Loucy (cell line): ENCODE measurements around the gene ST3GAL5.

Experiments used
- H2AFZ ChIP-seq: fragments of 200-600 bp; sonication (generic); 2 replicates; pipeline ENCODE4 v1.6.0; 2016; ENCODE audit warnings: antibody characterized with exemption, mild to moderate bottlenecking, low read length, moderate library complexity
- H3F3A ChIP-seq: fragments of 200-600 bp; 2 replicates; pipeline ENCODE4 v1.6.0; 2016; ENCODE audit warnings: antibody characterized with exemption, low read depth, mild to moderate bottlenecking
- H3K27me3 ChIP-seq: fragments of 200-600 bp; sonication (generic); 2 replicates; pipeline ENCODE4 v1.6.1; 2014; ENCODE audit warnings: low read length, mild to moderate bottlenecking; ENCODE audit not compliant: insufficient read depth, poor library complexity, severe bottlenecking
- H3K36me3 ChIP-seq: fragments of 200-600 bp; sonication (generic); 2 replicates; pipeline ENCODE4 v1.6.1; 2016; ENCODE audit warnings: low read length; ENCODE audit not compliant: insufficient read depth
- H3K4me1 ChIP-seq: fragments of 200-600 bp; sonication (generic); 2 replicates; pipeline ENCODE4 v1.5.1; 2014; ENCODE audit warnings: low read length, mild to moderate bottlenecking; ENCODE audit not compliant: insufficient read depth, poor library complexity, severe bottlenecking
- H3K4me2 ChIP-seq: fragments of 200-600 bp; sonication (generic); 2 replicates; pipeline ENCODE4 v1.6.0; 2014; ENCODE audit warnings: antibody characterized with exemption, low read length, low read depth, mild to moderate bottlenecking; ENCODE audit not compliant: poor library complexity, severe bottlenecking
- H3K4me3 ChIP-seq: fragments of 200-600 bp; sonication (generic); 2 replicates; pipeline ENCODE4 v1.5.1; 2014; ENCODE audit warnings: low read length, mild to moderate bottlenecking, mixed read lengths; ENCODE audit not compliant: poor library complexity, severe bottlenecking
- H3K79me2 ChIP-seq: fragments of 200-600 bp; sonication (generic); 2 replicates; pipeline ENCODE4 v1.6.1; 2014; ENCODE audit warnings: low read length; ENCODE audit not compliant: insufficient read depth
- H3K9ac ChIP-seq: fragments of 200-600 bp; sonication (generic); 2 replicates; pipeline ENCODE4 v1.6.0; 2014; ENCODE audit warnings: mild to moderate bottlenecking, low read depth, low read length, moderate library complexity; ENCODE audit not compliant: poor library complexity, severe bottlenecking
- H3K9me2 ChIP-seq: fragments of 200-600 bp; sonication (generic); replicated peaks from 2 replicates; pipeline ENCODE4 v1.6.1; 2016; ENCODE audit warnings: low read depth, low read length, mixed read lengths
- H3K9me3 ChIP-seq: fragments of 200-600 bp; sonication (generic); 2 replicates; pipeline ENCODE4 v1.6.1; 2014; ENCODE audit warnings: mild to moderate bottlenecking, antibody characterized with exemption, low read length, low read depth; ENCODE audit not compliant: insufficient read depth
- H4K20me1 ChIP-seq: fragments of 200-600 bp; sonication (generic); 2 replicates; pipeline ENCODE4 v1.6.0; 2014; ENCODE audit warnings: antibody characterized with exemption, low read length, mild to moderate bottlenecking; ENCODE audit not compliant: insufficient read depth, poor library complexity, severe bottlenecking
- CTCF ChIP-seq: fragments of 200-600 bp; sonication (generic); conservative IDR thresholded peaks from 2 replicates; pipeline ENCODE4 v1.5.1; 2014; ENCODE audit warnings: mild to moderate bottlenecking, antibody characterized with exemption, low read length
- EZH2phosphoT487 ChIP-seq: fragments of 200-600 bp; IDR thresholded peaks from 2 replicates; pipeline ENCODE4 v1.6.1; 2018; ENCODE audit warnings: antibody characterized with exemption, mild to moderate bottlenecking, moderate library complexity, borderline replicate concordance

ST3GAL5 gene

GRCh38 chr2:85795331-85796045, 93.3 kb downstream of the ST3GAL5 start:
- Histone ChIP-seq H2AFZ (no peak overlapping the region), H3K9me2 (no peaks in the 10 kb centered on the region), H3K4me2 (no peak overlapping the region), H3K9ac (no peak overlapping the region), H3K4me1 (no peaks in the 10 kb centered on the region), H3K9me3 (no peaks in the 10 kb centered on the region), H3K79me2 (no peaks in the 10 kb centered on the region), H3F3A (no peaks in the 10 kb centered on the region), H4K20me1 (no peaks in the 10 kb centered on the region), H3K4me3 (no peak overlapping the region), H3K36me3 (no peaks in the 10 kb centered on the region), H3K27me3 (no peaks in the 10 kb centered on the region)
- TF ChIP-seq EZH2phosphoT487 (no peak), CTCF (no peak)

GRCh38 chr2:85794491-85795121, 94.2 kb downstream of the ST3GAL5 start:
- Histone ChIP-seq H3K9me3 (no peaks in the 10 kb centered on the region), H3F3A (no peaks in the 10 kb centered on the region), H3K9ac (no peak overlapping the region)

GRCh38 chr2:85794038-85794441, 94.8 kb downstream of the ST3GAL5 start:
- no peak overlapping the region for H3K4me3 ChIP-seq
- no peak overlapping the region for H3K4me2 ChIP-seq
- no peaks in the 10 kb centered on the region for H4K20me1 ChIP-seq
- no peaks in the 10 kb centered on the region for H3K4me1 ChIP-seq
- H3K9me3 ChIP-seq: no peaks in the 10 kb centered on the region
- H3K36me3 ChIP-seq: no peaks in the 10 kb centered on the region
- H3K9me2 ChIP-seq: no peaks in the 10 kb centered on the region
- TF ChIP-seq EZH2phosphoT487 (no peak), CTCF (no peak)
- no peaks in the 10 kb centered on the region for H3K27me3 ChIP-seq
- no peaks in the 10 kb centered on the region for H3K79me2 ChIP-seq
- H3F3A ChIP-seq: no peaks in the 10 kb centered on the region
- no peak overlapping the region for H3K9ac ChIP-seq
- H2AFZ ChIP-seq: no peak overlapping the region

More at GRCh38 chr2:85794491-85795121, 94.2 kb downstream of the ST3GAL5 start:
- no peaks in the 10 kb centered on the region for H3K4me1 ChIP-seq
- no peaks in the 10 kb centered on the region for H3K27me3 ChIP-seq
- TF ChIP-seq CTCF: no peak
- no peak for TF ChIP-seq EZH2phosphoT487
- no peak overlapping the region for H3K4me2 ChIP-seq
- H3K4me3 ChIP-seq: no peak overlapping the region
- H3K9me2 ChIP-seq: no peaks in the 10 kb centered on the region
- no peak overlapping the region for H2AFZ ChIP-seq
- H4K20me1 ChIP-seq: no peaks in the 10 kb centered on the region
- no peaks in the 10 kb centered on the region for H3K36me3 ChIP-seq
- H3K79me2 ChIP-seq: no peaks in the 10 kb centered on the region
